ENCODE results near the gene GULP1. TPM values are rescaled to one million over a fixed set of nuclear protein-coding genes. Genes with fewer than 3 reads are reported as not detected.

GULP1 gene
- total RNA-seq, 1 donor from 2014 or later = 49.0 TPM

- no peaks in the 10 kb centered on the region for H3K36me3 Mint-ChIP-seq
- H3K9me3 Mint-ChIP-seq = no peaks in the 10 kb centered on the region
- no peak for DNase-seq (ENCODE audit: extremely low spot score, unreplicated experiment)
- peaks cover 7% of the 10 kb centered on the region for H3K27me3 Mint-ChIP-seq
- H3K27ac Mint-ChIP-seq = no peak overlapping the region
- no peak for TF ChIP-seq CTCF (conservative IDR thresholded peaks at IDR 0.05)
- H3K4me1 Mint-ChIP-seq (ENCODE audit: unreplicated experiment) = peaks cover 10% of the 10 kb centered on the region
- H3K4me3 Mint-ChIP-seq = no peak overlapping the region
These were observed 17.4 kb upstream of the GULP1 start for GRCh38 chr2:188274274-188274673.

- no peak for DNase-seq (ENCODE audit: extremely low spot score, unreplicated experiment)
- H3K27me3 Mint-ChIP-seq = peaks cover 7% of the 10 kb centered on the region
- H3K4me1 Mint-ChIP-seq (ENCODE audit: unreplicated experiment) = peaks cover 10% of the 10 kb centered on the region
- H3K4me3 Mint-ChIP-seq = no peak overlapping the region
- TF ChIP-seq CTCF (conservative IDR thresholded peaks at IDR 0.05) = no peak
- no peak overlapping the region for H3K27ac Mint-ChIP-seq
- H3K9me3 Mint-ChIP-seq = no peaks in the 10 kb centered on the region
- no peaks in the 10 kb centered on the region for H3K36me3 Mint-ChIP-seq
These were observed 15.4 kb upstream of the GULP1 start for GRCh38 chr2:188276255-188276654.

GRCh38 chr2:188277786-188278185 lies 13.9 kb upstream of the GULP1 start:
- Mint-ChIP-seq H3K27ac (no peak overlapping the region), H3K4me3 (no peak overlapping the region), H3K36me3 (no peaks in the 10 kb centered on the region), H3K9me3 (peaks cover 1% of the 10 kb centered on the region), H3K27me3 (peaks cover 7% of the 10 kb centered on the region), H3K4me1 (ENCODE audit: unreplicated experiment) (peaks cover 10% of the 10 kb centered on the region)
- DNase-seq (ENCODE audit: extremely low spot score, unreplicated experiment) = no peak
- TF ChIP-seq CTCF (conservative IDR thresholded peaks at IDR 0.05) = no peak

GRCh38 chr2:188278388-188279092 lies 13.1 kb upstream of the GULP1 start:
- H3K27ac Mint-ChIP-seq = no peak overlapping the region
- no peaks in the 10 kb centered on the region for H3K36me3 Mint-ChIP-seq
- no peak for TF ChIP-seq CTCF (conservative IDR thresholded peaks at IDR 0.05)
- no peak overlapping the region for H3K4me3 Mint-ChIP-seq
- DNase-seq (ENCODE audit: extremely low spot score, unreplicated experiment) = no peak
- H3K27me3 Mint-ChIP-seq = peaks cover 7% of the 10 kb centered on the region
- H3K4me1 Mint-ChIP-seq (ENCODE audit: unreplicated experiment) = peaks cover 10% of the 10 kb centered on the region
- peaks cover 9% of the 10 kb centered on the region for H3K9me3 Mint-ChIP-seq

GRCh38 chr2:188279093-188279445 lies 12.6 kb upstream of the GULP1 start:
- Mint-ChIP-seq H3K27ac (no peak overlapping the region), H3K9me3 (peaks cover 9% of the 10 kb centered on the region), H3K4me3 (no peak overlapping the region), H3K36me3 (no peaks in the 10 kb centered on the region), H3K4me1 (ENCODE audit: unreplicated experiment) (peaks cover 10% of the 10 kb centered on the region), H3K27me3 (peaks cover 7% of the 10 kb centered on the region)
- DNase-seq (ENCODE audit: extremely low spot score, unreplicated experiment) = no peak
- TF ChIP-seq CTCF (conservative IDR thresholded peaks at IDR 0.05) = no peak

All from type B pancreatic cell (in vitro differentiated cells).